Mucosa of rectum (tissue), 2 donors: ENCODE results near the gene CDKAL1.

Experiments
- H3K27ac ChIP-seq, 2 donors: one replicate each; pipeline ENCODE4 v1.7.0; 2013; ENCODE audit warnings: inconsistent platforms in 2 of 2, low read depth in 2 of 2, low read length in 2 of 2
- H3K27me3 ChIP-seq, 2 donors: one replicate each; pipeline ENCODE4 v1.7.0; 2013; ENCODE audit warnings: low read length in 2 of 2; ENCODE audit not compliant: control insufficient read depth in 2 of 2, insufficient read depth in 2 of 2
- H3K36me3 ChIP-seq, 2 donors: one replicate each; pipeline ENCODE4 v1.7.0; 2013; ENCODE audit warnings: low read length in 2 of 2; ENCODE audit not compliant: control insufficient read depth in 2 of 2, insufficient read depth in 2 of 2
- H3K4me1 ChIP-seq, 2 donors: one replicate each; pipeline ENCODE4 v1.7.0; 2013; ENCODE audit warnings: low read length in 2 of 2, mild to moderate bottlenecking in 1 of 2; ENCODE audit not compliant: control insufficient read depth in 2 of 2, insufficient read depth in 2 of 2
- H3K4me3 ChIP-seq, 2 donors: one replicate each; pipeline ENCODE4 v1.7.0; 2013; ENCODE audit warnings: low read length in 2 of 2
- H3K9ac ChIP-seq, 2 donors: one replicate each; pipeline ENCODE4 v1.7.0; 2013; ENCODE audit warnings: low read length in 2 of 2, low read depth in 1 of 2, mild to moderate bottlenecking in 1 of 2
- H3K9me3 ChIP-seq, 2 donors: one replicate each; pipeline ENCODE4 v1.7.0; 2013; ENCODE audit warnings: low read length in 2 of 2; ENCODE audit not compliant: control insufficient read depth in 2 of 2
- donor health status: healthy.
- donor health status: Normal muscosa, but diverticular disease.

The CDKAL1 gene

DNA sequence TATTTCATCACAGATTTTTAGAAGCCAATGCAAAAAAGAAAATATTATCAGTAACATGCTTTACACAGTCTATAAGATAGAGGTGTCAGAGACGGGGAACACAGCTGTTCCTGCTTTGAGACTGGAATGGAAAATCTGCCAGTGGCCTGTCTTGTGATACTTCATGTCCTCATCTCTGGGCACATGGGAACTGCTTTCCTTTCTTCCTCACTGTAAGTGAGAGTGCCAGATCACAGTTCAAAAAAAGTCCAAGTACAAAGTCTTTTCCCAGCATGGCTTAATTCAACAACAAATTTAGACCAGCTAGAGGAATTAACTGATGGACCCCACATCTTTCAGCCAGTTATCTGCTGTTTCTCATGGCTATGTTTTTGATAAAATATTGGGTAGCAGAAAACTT is 490.4 kb downstream of the CDKAL1 start:
- H3K4me3 ChIP-seq, result no peak overlapping the region
- H3K27ac ChIP-seq, result no peak overlapping the region
- peaks cover 0 to 5% of the 10 kb centered on the region in 2 donors for H3K4me1 ChIP-seq
- H3K9ac ChIP-seq, result no peak overlapping the region
- no peaks in the 10 kb centered on the region for H3K36me3 ChIP-seq
- H3K9me3 ChIP-seq, result no peaks in the 10 kb centered on the region
- H3K27me3 ChIP-seq, result no peaks in the 10 kb centered on the region

DNA sequence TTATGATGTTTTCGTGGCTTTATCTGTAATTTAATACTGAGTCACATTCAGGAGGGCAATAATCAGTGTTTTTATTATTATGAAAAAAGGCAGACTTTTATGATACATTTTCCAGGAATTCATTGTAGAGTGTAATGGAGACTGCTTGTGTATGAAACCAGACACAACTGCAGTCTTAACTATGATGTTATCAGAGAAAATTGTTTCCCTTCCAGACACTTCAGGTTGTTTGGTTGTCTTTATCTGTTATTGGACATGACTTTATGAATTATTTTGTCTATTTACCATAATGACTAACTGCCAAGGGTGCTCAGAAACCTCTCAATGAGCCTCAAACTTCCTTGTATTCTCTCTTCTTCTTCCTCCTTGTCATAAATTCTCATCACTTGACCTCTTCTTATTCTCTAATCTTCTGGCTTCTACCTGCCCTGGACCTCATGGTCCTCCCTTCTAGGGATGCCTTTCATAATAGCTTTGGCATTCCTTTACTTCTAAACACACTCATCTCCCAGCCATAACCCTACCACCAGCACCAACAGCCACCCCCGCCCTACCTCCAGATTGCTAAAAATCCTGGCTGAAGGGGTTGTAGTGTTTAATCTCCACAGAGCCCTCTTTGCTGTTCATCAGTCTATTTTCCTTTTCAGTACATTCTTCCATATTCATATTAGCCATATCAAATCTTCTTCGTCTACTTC is 492.5 kb downstream of the CDKAL1 start:
- Histone ChIP-seq H3K4me3 (no peak overlapping the region), H3K9ac (no peak overlapping the region), H3K27ac (no peak overlapping the region), H3K36me3 (no peaks in the 10 kb centered on the region), H3K9me3 (no peaks in the 10 kb centered on the region), H3K4me1 (peaks cover 0 to 5% of the 10 kb centered on the region in 2 donors), H3K27me3 (no peaks in the 10 kb centered on the region)

DNA sequence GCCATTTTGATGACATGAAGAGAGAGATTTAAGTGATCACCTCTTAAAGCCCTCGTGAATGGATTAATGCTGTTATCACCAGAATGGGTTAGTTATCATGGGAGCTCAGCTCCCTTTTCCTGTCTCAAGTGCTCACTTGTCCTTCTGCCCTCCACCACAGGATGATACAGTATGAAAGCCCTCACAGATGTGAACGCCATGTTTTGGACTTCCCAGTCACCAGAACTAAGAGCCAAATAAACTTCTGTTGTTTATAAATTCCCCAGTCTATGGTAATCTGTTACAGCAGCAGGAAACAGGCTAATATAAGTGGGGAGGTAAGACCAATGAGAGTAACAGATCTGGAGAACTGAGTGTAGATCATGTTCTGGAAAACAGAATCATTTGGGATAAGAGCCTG is 493.2 kb downstream of the CDKAL1 start:
- H3K9me3 ChIP-seq, result no peaks in the 10 kb centered on the region
- H3K27ac ChIP-seq, result no peak overlapping the region
- H3K27me3 ChIP-seq, result no peaks in the 10 kb centered on the region
- H3K4me3 ChIP-seq, result no peak overlapping the region
- H3K9ac ChIP-seq, result no peak overlapping the region
- no peaks in the 10 kb centered on the region for H3K36me3 ChIP-seq
- peaks cover 0 to 3% of the 10 kb centered on the region in 2 donors for H3K4me1 ChIP-seq

DNA sequence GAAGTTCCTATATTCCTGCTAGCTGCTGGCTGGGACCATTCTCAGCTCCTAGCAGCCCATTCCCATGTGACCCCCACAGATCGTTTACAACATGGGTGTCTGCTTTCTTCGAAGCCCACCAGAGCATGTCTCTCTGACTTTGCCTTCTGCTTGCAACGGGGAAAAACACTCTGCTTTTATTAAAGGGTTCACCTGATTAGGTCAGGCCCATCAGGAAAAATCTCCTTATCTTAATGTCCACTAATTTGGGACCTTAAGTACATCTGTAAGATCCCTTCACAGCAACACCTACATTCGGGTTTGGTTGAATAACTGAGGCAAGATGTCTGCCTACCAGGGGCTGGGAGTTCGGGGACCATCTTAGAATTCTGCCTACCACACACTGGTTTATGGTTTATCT is 496.9 kb downstream of the CDKAL1 start:
- H3K4me3 ChIP-seq, result no peak overlapping the region
- no peak overlapping the region for H3K9ac ChIP-seq
- H3K9me3 ChIP-seq, result no peaks in the 10 kb centered on the region
- no peaks in the 10 kb centered on the region for H3K27me3 ChIP-seq
- no peaks in the 10 kb centered on the region for H3K36me3 ChIP-seq
- H3K27ac ChIP-seq, result no peak overlapping the region
- H3K4me1 ChIP-seq, result no peaks in the 10 kb centered on the region

DNA sequence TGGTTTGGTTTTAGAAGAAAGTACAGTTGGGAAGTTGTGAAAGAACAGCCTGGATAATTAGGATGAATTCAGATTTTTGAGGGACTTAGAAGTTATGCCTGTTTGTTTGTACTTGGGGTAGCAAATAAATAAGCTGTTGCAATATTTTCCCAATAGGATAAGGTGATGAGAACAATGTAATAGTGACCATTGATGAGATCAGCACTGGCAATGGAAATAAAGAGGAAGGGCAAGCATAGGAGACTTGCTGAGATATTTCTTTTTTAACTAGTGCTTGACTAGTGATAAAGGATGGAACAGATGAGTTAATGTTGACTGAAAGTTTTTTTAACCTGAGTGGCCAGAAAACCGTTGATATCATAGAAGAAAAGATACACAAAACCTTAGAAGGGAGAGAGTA is 498.8 kb downstream of the CDKAL1 start:
- H3K27ac ChIP-seq, result no peak overlapping the region

DNA sequence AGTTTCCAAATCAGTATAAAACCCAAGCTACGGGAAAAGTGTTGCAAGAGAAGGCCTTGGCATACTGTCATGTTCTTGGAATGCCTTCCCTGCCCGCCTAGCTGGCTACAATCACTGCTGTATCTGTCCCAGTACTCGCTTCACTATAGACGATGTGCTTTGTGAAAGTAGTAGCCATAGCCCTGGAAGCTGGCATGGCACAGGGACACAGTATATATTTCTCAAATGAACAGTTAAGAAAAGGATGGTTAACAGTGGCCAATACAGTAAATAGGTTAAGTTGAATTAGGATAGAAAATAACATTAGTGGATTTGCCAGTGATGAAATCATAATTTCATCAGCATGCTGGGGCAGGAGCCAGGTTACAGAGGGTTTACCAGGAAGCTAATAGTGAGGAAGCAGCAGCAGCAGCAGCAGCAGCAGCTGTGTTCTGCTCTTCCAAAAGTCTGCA is 499.3 kb downstream of the CDKAL1 start:
- Histone ChIP-seq H3K27me3 (no peaks in the 10 kb centered on the region), H3K9me3 (no peaks in the 10 kb centered on the region), H3K36me3 (no peaks in the 10 kb centered on the region), H3K4me1 (no peaks in the 10 kb centered on the region), H3K9ac (no peak overlapping the region), H3K4me3 (no peak overlapping the region), H3K27ac (no peak overlapping the region)

More for the DNA sequence above, 498.8 kb downstream of the CDKAL1 start:
- no peaks in the 10 kb centered on the region for H3K9me3 ChIP-seq
- no peaks in the 10 kb centered on the region for H3K4me1 ChIP-seq
- H3K4me3 ChIP-seq, result no peak overlapping the region
- H3K27me3 ChIP-seq, result no peaks in the 10 kb centered on the region
- no peak overlapping the region for H3K9ac ChIP-seq
- H3K36me3 ChIP-seq, result no peaks in the 10 kb centered on the region

DNA sequence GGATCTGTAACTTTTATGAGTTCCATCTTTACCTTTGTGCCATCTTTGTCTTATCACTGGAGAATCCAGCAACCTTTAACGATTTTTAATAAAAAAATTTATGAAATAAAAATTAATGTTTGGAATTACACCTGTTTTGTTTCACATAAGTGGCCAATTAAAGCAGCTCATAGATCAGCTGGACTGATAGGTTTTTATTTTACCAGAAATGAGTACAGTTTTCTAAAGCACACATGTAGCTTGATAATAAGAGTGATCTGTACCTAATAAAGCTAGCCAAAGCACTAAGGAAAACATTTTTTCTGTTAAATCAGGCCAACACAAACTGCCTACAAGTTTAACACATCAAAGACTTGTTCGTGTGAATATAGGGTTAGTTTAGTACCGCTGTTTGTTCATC is 500.1 kb downstream of the CDKAL1 start:
- Histone ChIP-seq H3K27me3 (no peaks in the 10 kb centered on the region), H3K4me3 (no peak overlapping the region), H3K9me3 (no peaks in the 10 kb centered on the region), H3K9ac (no peak overlapping the region), H3K4me1 (no peaks in the 10 kb centered on the region), H3K36me3 (no peaks in the 10 kb centered on the region), H3K27ac (no peak overlapping the region)

DNA sequence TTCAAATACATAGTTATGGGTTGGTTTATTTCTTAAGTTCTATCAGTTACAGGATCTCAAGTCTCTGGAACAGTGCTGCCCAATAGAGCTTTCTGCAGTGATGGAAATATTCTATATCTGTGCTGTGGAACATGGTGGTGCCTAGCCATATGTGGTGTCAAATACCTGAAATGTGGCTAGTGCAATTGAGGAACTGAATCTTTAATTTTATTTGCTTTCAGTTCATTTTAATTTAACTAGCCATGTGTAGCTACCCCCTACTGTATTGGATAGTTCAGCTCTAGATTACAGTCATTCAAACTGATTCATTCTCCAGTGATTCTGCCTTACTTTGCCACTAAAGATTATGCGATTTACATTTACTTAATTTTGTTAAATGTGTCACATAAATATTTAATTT is 503.2 kb downstream of the CDKAL1 start:
- Histone ChIP-seq H3K9ac (no peak overlapping the region), H3K4me1 (no peaks in the 10 kb centered on the region), H3K36me3 (no peaks in the 10 kb centered on the region), H3K9me3 (no peaks in the 10 kb centered on the region), H3K27ac (no peak overlapping the region), H3K27me3 (no peaks in the 10 kb centered on the region), H3K4me3 (no peak overlapping the region)

DNA sequence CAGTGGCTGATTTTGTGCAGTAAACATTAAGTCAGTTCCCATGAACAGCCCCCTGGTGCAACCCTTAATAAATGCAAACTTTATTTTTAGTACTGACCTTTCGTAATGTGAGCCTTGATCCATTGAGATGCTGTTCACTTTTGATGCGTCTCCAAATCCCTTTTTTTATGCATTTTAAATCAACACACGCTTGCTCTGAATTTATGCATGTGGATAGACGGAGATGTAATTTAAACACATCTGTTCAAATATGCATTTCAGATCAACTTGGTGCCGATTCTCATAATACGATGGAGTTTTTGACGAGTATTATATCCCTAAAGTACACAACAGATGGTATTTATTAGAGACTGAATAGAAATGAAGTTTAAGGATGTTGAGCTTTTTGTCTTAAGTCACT is 505.7 kb downstream of the CDKAL1 start:
- H3K9me3 ChIP-seq, result no peaks in the 10 kb centered on the region
- H3K36me3 ChIP-seq, result no peaks in the 10 kb centered on the region
- no peaks in the 10 kb centered on the region for H3K4me1 ChIP-seq
- no peak overlapping the region for H3K27ac ChIP-seq
- H3K27me3 ChIP-seq, result no peaks in the 10 kb centered on the region
- no peak overlapping the region for H3K4me3 ChIP-seq
- H3K9ac ChIP-seq, result no peak overlapping the region

DNA sequence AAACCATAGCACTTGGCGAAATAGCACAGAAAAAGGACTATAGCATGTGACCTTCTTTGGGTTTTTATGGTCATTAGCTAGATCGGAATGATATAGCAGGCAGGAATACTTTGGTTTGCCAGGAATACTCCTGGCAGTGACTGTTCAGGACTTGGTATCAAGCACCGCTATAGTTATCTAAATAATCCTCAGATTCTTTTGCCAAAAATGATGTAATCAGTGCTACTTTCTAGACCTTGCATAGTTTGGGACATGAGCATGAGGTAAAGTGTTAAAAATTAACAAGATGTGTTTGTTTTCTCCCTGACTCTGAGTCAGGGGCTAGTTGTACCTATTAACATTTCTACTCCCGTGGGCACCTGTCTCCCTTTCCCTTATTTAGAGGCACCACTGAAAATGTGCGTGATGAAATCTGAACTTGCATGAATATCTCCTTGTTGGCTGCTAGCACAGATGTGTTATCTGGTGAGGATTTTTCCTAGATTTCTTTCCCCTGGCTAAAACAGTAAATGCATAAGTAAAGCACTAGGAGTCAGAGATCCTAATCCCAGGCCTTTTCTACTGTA is 511.0 kb downstream of the CDKAL1 start:
- no peaks in the 10 kb centered on the region for H3K27me3 ChIP-seq
- no peak overlapping the region for H3K27ac ChIP-seq
- no peaks in the 10 kb centered on the region for H3K36me3 ChIP-seq
- H3K9me3 ChIP-seq, result no peaks in the 10 kb centered on the region
- no peak overlapping the region for H3K4me3 ChIP-seq
- no peaks in the 10 kb centered on the region for H3K4me1 ChIP-seq
- H3K9ac ChIP-seq, result no peak overlapping the region
